Adipocyte (in vitro differentiated cells): Measurements from ENCODE around the gene SEMA4A.
A peak's percentile ranks its signal among the peaks of the same experiment; 100 is the strongest.

ENCODE experiments used
- DNase-seq: peaks from one replicate; pipeline ENCODE4 v3.0.0-alpha.2; 2015; ENCODE audit warnings: low read depth
- H3K27me3 ChIP-seq: replicated peaks from 2 replicates; pipeline ENCODE4 v1.7.0; 2013; ENCODE audit warnings: mild to moderate bottlenecking, low read length, moderate library complexity; ENCODE audit not compliant: control insufficient read depth, insufficient read depth
- H3K36me3 ChIP-seq: 2 replicates; pipeline ENCODE4 v1.7.0; 2013; ENCODE audit warnings: low read length, mild to moderate bottlenecking, moderate library complexity; ENCODE audit not compliant: control insufficient read depth, insufficient read depth, severe bottlenecking
- H3K4me1 ChIP-seq: 2 replicates; pipeline ENCODE4 v1.7.0; 2013; ENCODE audit warnings: mild to moderate bottlenecking, low read length, moderate library complexity; ENCODE audit not compliant: control insufficient read depth, insufficient read depth
- H3K4me3 ChIP-seq: 2 replicates; pipeline ENCODE4 v1.7.0; 2013; ENCODE audit warnings: mild to moderate bottlenecking, low read length, moderate library complexity
- H3K9ac ChIP-seq: 2 replicates; pipeline ENCODE4 v1.7.0; 2013; ENCODE audit warnings: mild to moderate bottlenecking, low read length, moderate library complexity
- H3K9me3 ChIP-seq: 2 replicates; pipeline ENCODE4 v1.7.0; 2013; ENCODE audit warnings: mild to moderate bottlenecking, low read length, moderate library complexity; ENCODE audit not compliant: control insufficient read depth

The SEMA4A gene

GRCh38 chr1:156193488-156194299 is 40.3 kb downstream of the SEMA4A start, which contains the start of gene SLC25A44:
Gene SLC25A44, plus strand, starts transcription at chr1:156194104. Its CDS starts 5,744 bp downstream, at chr1:156199848.
- peaks cover 21% of the 10 kb centered on the region for H3K4me1 ChIP-seq
- H3K36me3 ChIP-seq: peaks cover 7% of the 10 kb centered on the region
- no peaks in the 10 kb centered on the region for H3K27me3 ChIP-seq
- H3K9ac ChIP-seq: peak within 1 kb of the TSS; percentile 92
- peak within 1 kb of the TSS; percentile 95 for H3K4me3 ChIP-seq
- DNase-seq: peak; percentile 99
- no peaks in the 10 kb centered on the region for H3K9me3 ChIP-seq

GRCh38 chr1:156194300-156194652 is 40.9 kb downstream of the SEMA4A start:
- DNase-seq: peak; percentile 48
- Histone ChIP-seq H3K36me3 (peaks cover 7% of the 10 kb centered on the region), H3K9me3 (no peaks in the 10 kb centered on the region), H3K27me3 (no peaks in the 10 kb centered on the region), H3K4me1 (peaks cover 21% of the 10 kb centered on the region), H3K9ac (peak overlapping the region; percentile 92), H3K4me3 (peak overlapping the region; percentile 95)

- Histone ChIP-seq H3K4me1 (peaks cover 21% of the 10 kb centered on the region), H3K9me3 (no peaks in the 10 kb centered on the region), H3K36me3 (peaks cover 17% of the 10 kb centered on the region), H3K9ac (no peak overlapping the region), H3K27me3 (no peaks in the 10 kb centered on the region), H3K4me3 (no peak overlapping the region)
- no peak for DNase-seq
Observed at GRCh38 chr1:156195853-156196252, 42.5 kb downstream of the SEMA4A start.

GRCh38 chr1:156196445-156196844 is 43.1 kb downstream of the SEMA4A start:
- Histone ChIP-seq H3K4me1 (peaks cover 21% of the 10 kb centered on the region), H3K27me3 (no peaks in the 10 kb centered on the region), H3K4me3 (no peak overlapping the region), H3K9me3 (no peaks in the 10 kb centered on the region), H3K9ac (no peak overlapping the region), H3K36me3 (peaks cover 17% of the 10 kb centered on the region)
- DNase-seq: no peak

GRCh38 chr1:156198831-156199349 is 45.5 kb downstream of the SEMA4A start:
- H3K9me3 ChIP-seq: no peaks in the 10 kb centered on the region
- H3K4me3 ChIP-seq: no peak overlapping the region
- no peak for DNase-seq
- peaks cover 27% of the 10 kb centered on the region for H3K4me1 ChIP-seq
- H3K9ac ChIP-seq: no peak overlapping the region
- H3K36me3 ChIP-seq: peaks cover 27% of the 10 kb centered on the region
- no peaks in the 10 kb centered on the region for H3K27me3 ChIP-seq

GRCh38 chr1:156200044-156200443 is 46.7 kb downstream of the SEMA4A start:
- H3K36me3 ChIP-seq: peaks cover 27% of the 10 kb centered on the region
- no peak for DNase-seq
- no peaks in the 10 kb centered on the region for H3K9me3 ChIP-seq
- no peak overlapping the region for H3K9ac ChIP-seq
- no peak overlapping the region for H3K4me3 ChIP-seq
- H3K4me1 ChIP-seq: peaks cover 33% of the 10 kb centered on the region
- H3K27me3 ChIP-seq: no peaks in the 10 kb centered on the region

- H3K4me1 ChIP-seq: peaks cover 24% of the 10 kb centered on the region
- no peaks in the 10 kb centered on the region for H3K27me3 ChIP-seq
- H3K36me3 ChIP-seq: peaks cover 32% of the 10 kb centered on the region
- H3K9me3 ChIP-seq: no peaks in the 10 kb centered on the region
- H3K4me3 ChIP-seq: peak overlapping the region; percentile 59
- H3K9ac ChIP-seq: peak overlapping the region; percentile 50
- DNase-seq: peak; percentile 27
Observed at GRCh38 chr1:156203331-156203730, 49.9 kb downstream of the SEMA4A start.

GRCh38 chr1:156204686-156205085 is 51.3 kb downstream of the SEMA4A start:
- H3K9ac ChIP-seq: peak overlapping the region; percentile 42
- peaks cover 24% of the 10 kb centered on the region for H3K4me1 ChIP-seq
- no peaks in the 10 kb centered on the region for H3K9me3 ChIP-seq
- peak; percentile 6 for DNase-seq
- no peaks in the 10 kb centered on the region for H3K27me3 ChIP-seq
- peaks cover 42% of the 10 kb centered on the region for H3K36me3 ChIP-seq
- no peak overlapping the region for H3K4me3 ChIP-seq

- peaks cover 4% of the 10 kb centered on the region for H3K4me1 ChIP-seq
- no peaks in the 10 kb centered on the region for H3K27me3 ChIP-seq
- H3K4me3 ChIP-seq: no peak overlapping the region
- H3K9me3 ChIP-seq: no peaks in the 10 kb centered on the region
- H3K9ac ChIP-seq: no peak overlapping the region
- H3K36me3 ChIP-seq: peaks cover 47% of the 10 kb centered on the region
- DNase-seq: no peak
Observed at GRCh38 chr1:156211243-156211642, 57.9 kb downstream of the SEMA4A start.

- peaks cover 42% of the 10 kb centered on the region for H3K36me3 ChIP-seq
- peak overlapping the region; percentile 93 for H3K9ac ChIP-seq
- no peaks in the 10 kb centered on the region for H3K9me3 ChIP-seq
- H3K4me1 ChIP-seq: peaks cover 5% of the 10 kb centered on the region
- H3K4me3 ChIP-seq: peak overlapping the region; percentile 87
- no peak for DNase-seq
- no peaks in the 10 kb centered on the region for H3K27me3 ChIP-seq
Observed at GRCh38 chr1:156212130-156212529, 58.7 kb downstream of the SEMA4A start.

GRCh38 chr1:156212833-156213643 is 59.7 kb downstream of the SEMA4A start, which contains the start of gene PMF1:
Gene PMF1, plus strand, starts transcription at chr1:156213007. Its CDS starts 9 bp downstream, at chr1:156213016.
- H3K4me1 ChIP-seq: peaks cover 14% of the 10 kb centered on the region
- peak within 1 kb of the TSS; percentile 87 for H3K4me3 ChIP-seq
- no peaks in the 10 kb centered on the region for H3K9me3 ChIP-seq
- H3K36me3 ChIP-seq: peaks cover 37% of the 10 kb centered on the region
- peak within 1 kb of the TSS; percentile 93 for H3K9ac ChIP-seq
- DNase-seq: peak; percentile 99
- H3K27me3 ChIP-seq: no peaks in the 10 kb centered on the region
